GM12865 (cell line): ENCODE measurements around the gene PSRC1.

Source experiments
- DNase-seq: peaks from one replicate; pipeline ENCODE4 v3.0.0; 2010; ENCODE audit warnings: low read depth
- H3K4me3 ChIP-seq: 2 replicates; pipeline ENCODE4 v1.5.1; 2011; ENCODE audit warnings: mild to moderate bottlenecking, low read depth, low read length, control low read depth
- CTCF ChIP-seq: IDR thresholded peaks from 2 replicates; pipeline ENCODE4 v1.5.1; 2011; ENCODE audit warnings: low read length, control low read depth, low read depth, inconsistent platforms; ENCODE audit not compliant: insufficient read depth; ENCODE audit errors: missing control alignments

The PSRC1 gene

GRCh38 chr1:109256085-109256484, 26.9 kb downstream of the PSRC1 start:
- TF ChIP-seq CTCF, result no peak
- DNase-seq, result no peak
- no peak overlapping the region for H3K4me3 ChIP-seq

DNA sequence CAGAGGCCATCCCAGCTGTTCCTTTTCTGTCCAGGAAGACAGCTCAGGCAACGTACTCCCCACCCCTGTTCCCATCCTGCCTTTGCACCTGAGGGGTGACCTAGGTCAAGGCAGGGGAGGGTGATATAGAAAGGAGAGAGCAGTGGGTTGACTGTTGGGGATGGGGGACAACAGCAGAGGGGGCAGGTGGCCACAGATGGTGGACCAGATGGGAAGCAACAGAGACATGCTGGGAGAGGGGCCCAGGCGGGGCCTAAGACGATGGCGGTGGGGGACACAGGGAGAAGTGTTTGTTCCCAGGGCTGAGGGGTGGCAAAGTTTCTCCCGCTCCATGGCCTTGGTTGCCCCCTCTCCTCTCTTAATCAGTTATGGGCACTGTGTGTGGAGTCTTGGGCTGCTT, 27.3 kb downstream of the PSRC1 start:
- DNase-seq, result no peak
- no peak overlapping the region for H3K4me3 ChIP-seq
- TF ChIP-seq CTCF, result no peak

GRCh38 chr1:109255097-109255651, 27.8 kb downstream of the PSRC1 start:
- no peak for TF ChIP-seq CTCF
- H3K4me3 ChIP-seq, result no peak overlapping the region
- DNase-seq, result no peak

DNA sequence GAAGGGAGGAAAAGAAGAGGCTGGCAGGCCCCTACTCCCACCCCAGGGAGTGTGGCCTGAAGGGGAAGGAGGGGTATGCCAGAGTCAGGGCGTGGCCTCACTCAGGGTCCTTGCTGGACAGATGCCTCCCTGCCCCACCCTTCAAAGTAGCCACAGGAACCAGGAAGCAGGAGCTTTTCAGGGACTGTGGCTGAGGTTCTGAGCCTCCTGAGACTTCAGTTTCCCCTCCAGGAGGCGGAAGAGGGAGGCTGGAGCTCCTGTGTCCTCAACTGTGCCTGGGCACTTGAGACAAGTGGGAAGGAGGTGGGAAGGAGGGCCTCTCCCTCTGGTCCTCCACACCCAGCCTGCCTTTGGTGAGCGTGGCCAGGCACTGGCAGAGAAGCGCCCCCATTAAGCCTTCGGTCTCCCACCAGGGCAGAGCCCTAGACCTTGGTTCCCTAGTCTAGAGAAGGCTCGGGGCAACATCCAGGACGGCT, 28.3 kb downstream of the PSRC1 start:
- DNase-seq, result no peak
- no peak for TF ChIP-seq CTCF
- H3K4me3 ChIP-seq, result no peak overlapping the region

- DNase-seq, result no peak
- TF ChIP-seq CTCF, result no peak
- H3K4me3 ChIP-seq, result no peak overlapping the region
These were observed 28.9 kb downstream of the PSRC1 start for GRCh38 chr1:109253803-109254620.

DNA sequence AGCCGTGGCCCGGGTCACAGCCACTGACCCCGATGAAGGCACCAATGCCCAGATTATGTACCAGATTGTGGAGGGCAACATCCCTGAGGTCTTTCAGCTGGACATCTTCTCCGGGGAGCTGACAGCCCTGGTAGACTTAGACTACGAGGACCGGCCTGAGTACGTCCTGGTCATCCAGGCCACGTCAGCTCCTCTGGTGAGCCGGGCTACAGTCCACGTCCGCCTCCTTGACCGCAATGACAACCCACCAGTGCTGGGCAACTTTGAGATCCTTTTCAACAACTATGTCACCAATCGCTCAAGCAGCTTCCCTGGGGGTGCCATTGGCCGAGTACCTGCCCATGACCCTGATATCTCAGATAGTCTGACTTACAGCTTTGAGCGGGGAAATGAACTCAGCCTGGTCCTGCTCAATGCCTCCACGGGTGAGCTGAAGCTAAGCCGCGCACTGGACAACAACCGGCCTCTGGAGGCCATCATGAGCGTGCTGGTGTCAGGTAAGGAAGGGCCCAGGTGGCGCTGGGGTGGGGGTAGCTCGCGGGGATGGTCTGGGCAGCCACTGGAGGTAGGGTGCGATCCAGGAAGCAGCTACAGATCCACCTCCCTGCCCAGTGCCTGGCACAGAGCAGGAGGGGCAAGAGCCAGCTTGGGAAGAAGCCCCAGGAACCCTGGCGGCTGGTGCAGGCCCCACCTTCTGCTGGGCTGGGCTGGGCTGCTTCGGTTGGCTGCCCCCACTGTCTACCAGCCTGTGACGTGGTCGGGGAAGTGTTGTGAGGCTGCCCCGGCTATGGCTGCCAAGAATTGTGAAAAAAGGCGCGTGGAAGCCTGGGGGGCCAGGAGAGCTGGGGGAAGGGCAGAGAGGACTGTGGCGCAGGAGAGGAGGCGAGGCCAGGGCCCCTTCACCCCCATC, 29.8 kb downstream of the PSRC1 start:
- H3K4me3 ChIP-seq, result no peak overlapping the region
- no peak for DNase-seq

More for the DNA sequence above, 29.8 kb downstream of the PSRC1 start:
- TF ChIP-seq CTCF, result no peak
